HT-29 (cell line): Measurements from ENCODE around the gene WWC1. TPM values are rescaled to one million over a fixed set of nuclear protein-coding genes. Genes with fewer than 3 reads are reported as not detected.
A peak's percentile ranks its signal among the peaks of the same experiment; 100 is the strongest.

Source experiments
- DNase-seq: peaks from one replicate; pipeline ENCODE4 v3.0.0-alpha.2; 2015; ENCODE audit warnings: low spot score
- total RNA-seq: library from RNA; depleted of rRNA; stranded (reverse); fragments of >200 nt; shearing (Covaris generic); gene quantifications from 2 replicates; pipeline ENCODE4 v1.2.3, GENCODE V29; 2014

The WWC1 gene
- total RNA-seq, 1 experiment from 2014 or later = 66.0 TPM

DNA sequence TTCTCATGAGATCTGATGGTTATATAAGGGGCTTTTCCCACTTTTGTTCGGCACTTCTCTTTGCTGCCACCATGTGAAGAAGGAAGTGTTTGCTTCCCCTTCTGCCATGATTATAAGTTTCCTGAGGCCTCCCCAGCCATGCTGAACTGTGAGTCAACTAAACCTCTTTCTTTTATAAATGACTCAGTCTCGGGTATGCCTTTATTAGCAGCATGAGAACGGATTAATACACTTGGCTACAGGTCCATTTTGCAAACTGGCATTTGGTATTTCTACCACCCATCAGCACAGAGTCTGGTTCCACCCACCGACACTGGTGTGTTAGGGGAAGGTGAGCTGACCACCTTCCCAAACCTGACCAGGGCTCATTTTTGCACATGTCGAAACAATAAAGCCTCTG is 146.9 kb downstream of the WWC1 start:
- no peak for DNase-seq

DNA sequence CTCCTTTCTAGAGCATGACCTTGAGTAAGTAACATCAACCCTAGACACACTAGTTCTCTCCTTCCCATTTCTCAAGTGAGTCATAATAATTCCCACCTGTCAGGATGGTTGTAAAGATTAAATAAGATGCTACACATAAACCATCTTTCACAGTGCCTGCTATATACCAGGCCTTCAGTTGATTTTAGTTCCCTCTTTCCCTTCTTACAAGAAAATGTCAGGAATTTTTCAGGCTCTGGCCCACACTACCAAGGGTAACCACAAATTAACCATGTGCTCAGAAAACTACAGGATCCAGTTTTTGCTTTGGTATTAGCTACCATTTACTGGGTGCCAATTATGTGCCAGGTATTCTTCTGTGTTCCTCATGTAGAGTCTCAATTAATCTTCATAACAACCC is 152.1 kb downstream of the WWC1 start:
- DNase-seq = no peak

DNA sequence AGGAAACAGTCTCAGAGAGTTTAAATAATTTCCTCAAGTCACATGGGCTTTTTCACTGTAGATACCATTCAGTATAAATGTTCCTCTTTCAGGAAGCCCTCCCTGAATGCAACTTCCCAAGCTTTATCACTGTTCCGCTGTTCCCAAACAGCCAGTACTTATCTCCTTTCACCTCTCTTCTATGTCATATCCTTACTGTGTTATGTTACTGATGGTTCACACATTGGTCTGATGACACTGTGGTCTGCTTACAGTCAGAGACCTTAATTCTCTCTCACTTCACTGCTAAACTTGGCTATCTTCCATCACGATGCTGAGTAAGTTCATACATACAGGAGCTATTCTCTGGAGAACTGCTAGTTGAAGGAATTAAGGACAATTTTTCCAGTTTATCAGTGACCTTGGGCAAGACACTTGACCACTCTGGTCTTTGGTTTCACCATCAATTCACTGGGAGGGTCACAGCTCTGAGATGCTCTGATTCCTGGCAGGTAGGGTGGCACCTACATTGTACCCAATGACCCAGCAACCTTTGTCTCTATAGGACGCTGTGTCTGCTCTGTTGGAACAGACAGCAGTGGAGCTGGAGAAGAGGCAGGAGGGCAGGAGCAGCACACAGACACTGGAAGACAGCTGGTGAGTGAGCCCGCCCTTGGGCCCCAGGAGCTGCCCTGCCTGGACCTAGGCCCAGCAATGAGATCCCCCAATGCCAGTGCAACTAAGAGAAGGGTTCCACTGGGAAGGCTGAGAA is 152.7 kb downstream of the WWC1 start:
- DNase-seq = no peak

DNA sequence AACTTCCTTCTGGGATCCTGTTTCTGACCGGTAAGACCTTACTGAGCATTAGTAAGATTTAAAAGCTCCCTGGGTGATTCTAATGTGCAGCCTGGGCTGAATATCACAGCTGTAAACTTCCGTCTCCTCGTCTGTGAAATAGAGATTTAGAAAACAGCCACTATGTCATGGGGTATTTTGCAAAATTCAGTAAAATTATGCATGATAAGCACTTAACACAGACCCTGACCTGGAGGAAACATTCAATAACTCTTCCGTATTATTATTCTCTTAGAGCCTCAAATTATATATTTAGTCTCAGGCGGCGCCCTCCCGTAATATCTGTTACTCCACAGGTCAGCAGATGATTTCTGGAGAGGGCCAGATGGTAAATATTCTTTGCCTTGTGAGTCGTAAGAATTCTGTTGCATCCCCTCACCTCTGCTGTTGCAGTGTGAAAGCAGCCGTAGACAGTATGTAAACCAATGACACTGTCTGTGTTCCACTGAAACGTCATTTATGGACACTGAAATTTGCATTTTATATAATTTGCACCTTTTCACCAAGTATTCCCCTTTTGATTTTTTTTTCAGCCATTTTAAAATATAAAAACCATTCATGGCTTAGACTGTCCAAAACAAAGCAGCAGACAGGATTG is 155.7 kb downstream of the WWC1 start:
- DNase-seq = no peak

DNA sequence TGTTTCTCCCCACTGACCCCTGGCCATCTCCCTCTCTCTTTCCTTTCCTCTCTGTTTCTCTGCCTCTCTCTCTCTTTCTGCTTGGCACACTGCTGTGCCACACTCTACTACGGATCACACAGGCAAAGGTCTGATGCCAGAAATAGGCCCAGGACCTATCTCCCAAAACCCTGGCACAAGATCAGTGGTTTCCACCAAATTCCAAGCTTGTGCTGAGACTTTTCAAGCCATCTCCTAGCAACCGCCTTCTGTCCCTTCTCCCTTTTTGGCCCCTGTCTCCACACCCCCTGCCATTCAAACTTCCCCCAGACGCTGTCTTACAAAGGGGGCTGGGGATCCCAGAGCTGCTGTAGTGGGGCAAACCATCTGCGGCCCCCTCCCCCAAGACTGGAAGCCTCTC is 156.4 kb downstream of the WWC1 start:
- DNase-seq = no peak

DNA sequence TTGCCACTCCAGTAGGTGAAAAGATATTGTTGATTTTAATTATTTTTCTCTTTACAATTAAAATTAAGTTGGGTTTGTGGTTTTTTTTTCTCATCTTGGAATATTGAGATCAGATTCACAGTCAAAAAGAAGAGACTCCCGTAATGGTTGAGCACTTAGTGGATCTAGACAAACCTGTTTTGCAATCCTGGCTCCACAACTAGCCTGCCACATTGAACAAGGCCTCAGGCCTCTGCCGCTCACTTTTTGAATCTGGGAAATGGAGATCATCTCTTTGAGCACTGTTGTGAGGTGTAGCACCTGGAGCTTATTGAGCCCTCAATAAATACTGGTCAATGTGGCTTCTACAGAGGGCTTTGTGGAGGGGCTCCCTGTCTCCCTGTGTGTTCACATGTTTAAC is 157.7 kb downstream of the WWC1 start:
- peak; percentile 15 for DNase-seq

DNA sequence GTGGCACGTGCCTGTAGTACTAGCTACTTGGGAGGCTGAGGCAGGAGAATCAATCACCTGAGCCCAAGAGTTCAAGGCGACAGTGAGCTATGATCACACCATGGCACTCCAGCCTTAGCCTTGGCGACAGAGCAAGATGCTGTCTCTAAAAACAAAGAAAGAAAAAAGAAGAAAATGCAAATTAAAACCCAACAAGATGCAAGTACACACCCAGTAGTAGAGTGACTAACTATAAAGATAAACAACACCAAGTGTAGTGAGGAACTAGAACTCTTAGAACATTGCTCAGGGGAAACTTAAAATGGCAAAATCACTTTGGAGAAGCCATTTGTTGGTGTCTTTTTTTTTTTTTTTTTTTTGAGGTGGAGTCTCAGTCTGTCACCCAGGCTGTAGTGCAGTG is 160.1 kb downstream of the WWC1 start:
- no peak for DNase-seq

DNA sequence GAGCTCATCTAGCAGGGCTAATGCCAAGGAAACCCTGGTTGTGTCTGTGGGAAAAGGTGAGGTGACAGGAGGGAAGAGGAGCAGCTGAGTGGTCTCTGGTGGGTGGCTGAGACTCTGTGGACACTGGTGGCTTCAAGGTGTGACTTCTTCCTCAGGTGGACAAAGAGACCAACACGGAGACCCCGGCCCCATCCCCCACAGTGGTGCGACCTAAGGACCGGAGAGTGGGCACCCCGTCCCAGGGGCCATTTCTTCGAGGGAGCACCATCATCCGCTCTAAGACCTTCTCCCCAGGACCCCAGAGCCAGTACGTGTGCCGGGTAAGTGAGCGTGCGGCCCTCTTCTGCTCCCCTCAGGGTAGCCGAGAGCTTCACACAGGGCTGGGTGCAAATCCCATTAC is 163.8 kb downstream of the WWC1 start:
- no peak for DNase-seq

DNA sequence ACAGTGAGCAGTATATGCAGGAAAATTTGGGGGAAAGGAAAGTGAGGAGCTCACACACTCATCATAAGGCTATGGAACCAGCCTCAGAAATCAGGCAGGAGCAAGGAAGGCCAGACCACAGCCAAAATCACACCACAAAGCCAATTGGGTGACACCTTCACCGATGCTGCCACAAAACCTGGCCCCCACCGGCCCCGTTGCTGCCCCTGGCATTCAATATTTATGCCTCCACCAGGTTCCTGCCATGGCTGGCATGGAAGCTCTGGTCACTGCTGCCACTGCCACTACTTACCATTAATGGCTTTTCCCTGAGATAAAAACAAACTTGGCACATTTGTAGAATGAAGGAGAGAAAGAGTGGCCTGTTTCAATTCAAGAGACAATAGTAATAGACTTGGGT is 166.1 kb downstream of the WWC1 start:
- no peak for DNase-seq

DNA sequence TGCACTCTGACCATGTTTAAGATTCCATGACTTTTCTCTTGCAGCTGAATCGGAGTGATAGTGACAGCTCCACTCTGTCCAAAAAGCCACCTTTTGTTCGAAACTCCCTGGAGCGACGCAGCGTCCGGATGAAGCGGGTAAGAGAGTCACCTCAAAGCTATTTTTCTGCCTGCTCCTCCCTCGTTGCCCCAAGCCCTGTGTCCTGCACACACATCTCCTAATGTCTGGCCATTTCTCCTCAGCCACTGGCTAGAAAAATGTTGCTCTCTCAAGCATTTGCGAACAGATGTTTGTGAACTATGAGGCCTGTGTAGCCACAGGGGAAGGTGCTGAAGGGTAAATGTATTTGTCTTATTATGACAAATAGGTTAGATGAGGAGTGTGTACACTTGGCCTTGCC is 169.2 kb downstream of the WWC1 start:
- DNase-seq = no peak

DNA sequence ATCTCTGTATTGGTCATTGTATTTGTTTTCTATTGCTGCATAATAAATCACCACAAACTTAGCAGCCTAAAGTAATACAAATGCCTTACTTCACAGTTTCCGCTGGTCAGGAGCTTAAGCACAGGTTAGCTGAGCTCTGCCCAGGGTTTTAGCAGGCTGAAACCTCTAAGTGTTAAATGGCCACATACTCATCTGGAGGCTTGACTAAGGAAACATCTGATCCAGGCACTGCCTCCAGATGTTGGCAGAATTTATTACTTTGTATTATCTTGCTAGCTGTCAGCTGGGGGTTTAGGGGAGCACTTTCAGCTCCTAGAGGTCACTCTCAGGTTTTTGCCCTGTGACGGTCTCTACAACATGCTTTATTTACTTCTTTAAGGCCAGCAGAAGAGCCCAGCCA is 171.6 kb downstream of the WWC1 start:
- DNase-seq = no peak

DNA sequence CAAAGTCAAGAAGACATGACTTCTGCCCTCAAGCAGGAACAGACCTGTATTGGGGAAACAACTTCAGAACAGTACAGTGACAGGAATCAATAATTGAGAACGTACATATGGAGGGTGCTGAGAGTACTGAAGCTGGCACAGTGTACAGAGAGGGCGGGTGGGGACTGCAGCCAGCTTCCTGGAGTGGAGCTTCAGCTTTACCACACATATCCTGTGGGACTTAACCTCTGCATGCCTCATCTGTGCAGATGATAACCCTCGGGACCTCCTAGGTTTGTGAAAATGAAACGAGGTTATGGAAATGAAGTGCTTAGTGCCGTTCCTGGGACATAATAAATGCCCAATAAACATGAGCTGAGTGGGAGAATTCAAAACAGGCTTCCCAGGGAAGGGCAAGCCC is 172.8 kb downstream of the WWC1 start:
- DNase-seq = no peak

DNA sequence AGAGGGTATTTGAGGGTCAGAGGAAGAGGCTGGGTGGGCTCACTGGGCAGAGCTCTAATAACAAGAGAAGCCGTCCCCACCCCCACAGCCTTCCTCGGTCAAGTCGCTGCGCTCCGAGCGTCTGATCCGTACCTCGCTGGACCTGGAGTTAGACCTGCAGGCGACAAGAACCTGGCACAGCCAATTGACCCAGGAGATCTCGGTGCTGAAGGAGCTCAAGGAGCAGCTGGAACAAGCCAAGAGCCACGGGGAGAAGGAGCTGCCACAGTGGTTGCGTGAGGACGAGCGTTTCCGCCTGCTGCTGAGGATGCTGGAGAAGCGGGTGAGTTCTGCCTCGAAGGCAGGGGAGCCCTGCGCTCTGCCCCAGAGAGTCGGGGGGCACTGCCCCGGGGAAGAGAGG is 173.2 kb downstream of the WWC1 start:
- DNase-seq = no peak

DNA sequence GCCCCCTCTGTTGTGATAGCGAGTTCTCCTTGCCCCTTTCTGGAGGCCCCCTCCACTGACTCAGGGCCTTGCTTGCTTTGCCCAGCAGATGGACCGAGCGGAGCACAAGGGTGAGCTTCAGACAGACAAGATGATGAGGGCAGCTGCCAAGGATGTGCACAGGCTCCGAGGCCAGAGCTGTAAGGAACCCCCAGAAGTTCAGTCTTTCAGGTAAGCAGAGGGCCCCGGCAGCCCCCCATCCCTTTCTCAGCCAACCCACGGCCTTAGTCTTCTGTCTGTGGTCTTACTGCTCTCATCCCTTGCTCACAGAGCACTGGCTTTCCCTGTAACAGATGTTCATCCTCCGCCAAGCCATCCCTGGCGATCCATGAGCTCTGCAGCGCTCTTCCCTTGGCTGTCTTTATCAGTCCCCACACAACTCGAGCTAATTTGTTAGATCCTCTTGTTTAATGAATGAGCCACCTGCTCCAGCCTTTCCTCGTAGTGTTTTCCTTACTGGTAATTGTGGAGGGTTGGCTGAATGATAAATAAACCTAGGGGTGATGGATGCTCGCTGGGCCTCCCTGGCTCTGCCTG is 176.4 kb downstream of the WWC1 start:
- no peak for DNase-seq

DNA sequence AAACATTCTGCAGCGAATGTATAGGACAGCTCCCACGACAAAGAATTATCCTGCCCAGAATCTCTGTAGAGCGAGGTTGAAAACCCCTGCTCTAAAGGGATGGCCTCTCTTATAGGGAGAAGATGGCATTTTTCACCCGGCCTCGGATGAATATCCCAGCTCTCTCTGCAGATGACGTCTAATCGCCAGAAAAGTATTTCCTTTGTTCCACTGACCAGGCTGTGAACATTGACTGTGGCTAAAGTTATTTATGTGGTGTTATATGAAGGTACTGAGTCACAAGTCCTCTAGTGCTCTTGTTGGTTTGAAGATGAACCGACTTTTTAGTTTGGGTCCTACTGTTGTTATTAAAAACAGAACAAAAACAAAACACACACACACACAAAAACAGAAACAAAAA is 177.4 kb downstream of the WWC1 start:
- no peak for DNase-seq

DNA sequence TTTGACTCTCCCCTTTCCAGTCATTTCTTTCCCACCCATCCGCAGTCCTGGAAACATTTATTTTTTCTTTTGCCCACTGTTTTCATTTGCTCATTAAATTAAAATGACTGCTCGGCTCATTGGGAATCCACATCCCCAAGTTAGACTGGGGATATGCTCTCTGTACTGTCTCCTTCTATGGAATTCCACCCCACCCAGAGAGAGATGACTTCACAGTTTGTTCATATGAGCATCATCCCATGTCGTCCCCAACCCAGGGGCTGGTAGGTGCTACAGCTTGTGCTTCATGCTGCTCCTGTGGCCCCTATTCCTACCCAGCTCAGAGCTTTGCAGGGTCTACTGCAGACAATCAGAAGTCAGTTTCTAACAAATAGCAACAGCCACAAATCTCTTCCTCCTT is 178.4 kb downstream of the WWC1 start:
- DNase-seq = no peak

DNA sequence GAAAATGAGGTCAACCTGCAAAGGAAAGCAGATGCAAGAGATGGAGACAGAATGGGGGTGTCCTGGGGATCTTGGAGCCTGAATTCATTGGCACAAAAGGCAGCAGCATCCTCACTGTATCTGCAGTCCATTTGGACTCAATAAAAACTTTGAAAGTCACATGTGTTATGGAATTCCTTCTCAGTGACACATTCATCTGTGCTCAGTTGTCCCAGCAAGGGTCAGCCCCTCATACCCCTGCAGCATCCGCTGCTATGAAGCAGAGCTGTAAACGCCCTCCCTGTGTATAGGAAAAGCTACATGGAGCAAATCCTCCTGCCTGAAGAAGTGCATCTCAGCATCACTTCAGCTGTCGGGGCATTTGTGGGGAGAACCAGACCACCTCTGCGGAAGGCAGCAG is 180.3 kb downstream of the WWC1 start:
- DNase-seq = no peak

DNA sequence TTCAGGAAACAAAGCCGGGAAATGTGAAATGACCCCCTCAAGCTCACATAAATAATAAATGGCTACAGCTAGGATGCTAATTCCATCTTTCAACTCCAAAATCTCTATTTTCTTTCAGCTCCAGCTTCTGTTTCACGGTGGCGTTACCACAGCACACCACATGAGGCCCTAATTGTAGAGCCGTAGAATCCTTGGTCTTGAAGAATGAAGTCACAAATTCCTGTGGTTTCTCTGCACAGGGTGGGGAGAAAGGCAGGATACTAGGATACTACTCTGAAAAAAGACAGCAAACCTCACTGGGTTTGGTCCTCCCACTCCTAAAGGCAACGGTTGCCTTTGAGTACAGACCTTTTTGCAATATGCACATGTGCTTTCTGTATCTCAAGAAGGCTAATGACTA is 180.9 kb downstream of the WWC1 start:
- DNase-seq = peak; percentile 70

DNA sequence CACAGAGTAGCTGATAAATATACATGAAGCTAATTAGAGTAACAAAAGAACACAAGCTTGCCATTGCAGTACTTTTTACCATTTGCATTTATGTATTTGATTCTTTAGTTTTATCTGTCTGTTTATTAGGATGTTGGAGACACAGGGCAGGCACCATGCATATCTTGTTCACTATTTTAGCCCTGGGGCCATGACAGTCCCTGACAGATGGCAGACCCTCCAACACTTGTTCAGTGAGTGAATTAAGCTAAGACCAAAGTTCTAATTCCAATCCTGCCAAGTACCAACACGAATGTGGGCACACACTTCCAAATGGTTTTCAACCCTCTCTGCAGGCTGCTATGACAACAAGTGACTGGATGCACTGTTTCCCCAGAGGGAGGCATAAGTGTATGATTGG is 182.9 kb downstream of the WWC1 start:
- DNase-seq = no peak

DNA sequence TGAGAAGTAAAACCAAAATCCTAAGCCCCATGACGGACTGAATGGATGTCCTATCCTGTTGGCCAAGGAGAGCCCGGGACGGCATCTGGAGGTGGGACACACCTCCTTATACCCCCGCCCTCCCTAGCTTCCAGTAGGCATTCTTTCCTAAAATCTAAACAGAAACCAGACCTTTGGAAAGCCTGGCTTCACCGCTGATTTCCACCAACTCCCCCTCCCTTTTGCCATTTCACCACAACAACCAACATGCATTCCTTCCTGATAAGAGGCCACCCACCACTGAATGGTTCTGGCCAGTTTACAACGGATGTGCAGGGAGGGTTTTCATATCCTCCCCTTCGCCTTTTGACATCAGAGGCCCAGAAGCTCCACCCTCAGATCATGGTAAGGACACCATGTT is 185.6 kb downstream of the WWC1 start:
- no peak for DNase-seq

DNA sequence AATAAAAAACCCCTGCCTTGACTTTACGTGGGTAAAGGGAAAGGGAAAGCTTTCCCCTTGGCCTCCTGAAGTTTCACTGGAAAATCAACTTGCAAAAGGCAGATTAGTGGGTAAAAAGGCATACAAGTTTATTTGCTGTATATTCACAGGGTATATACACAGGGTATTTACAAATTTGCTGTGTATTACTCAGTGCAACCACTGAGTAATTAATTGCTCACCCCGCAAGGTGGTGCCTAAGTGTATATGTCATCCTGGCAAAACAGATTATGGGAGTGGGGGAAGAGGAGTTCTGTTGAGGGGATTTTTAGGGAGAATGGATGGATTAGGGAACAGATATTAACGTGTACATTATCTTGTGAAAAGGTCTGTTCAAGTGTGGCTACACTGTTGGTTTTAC is 187.7 kb downstream of the WWC1 start:
- no peak for DNase-seq

DNA sequence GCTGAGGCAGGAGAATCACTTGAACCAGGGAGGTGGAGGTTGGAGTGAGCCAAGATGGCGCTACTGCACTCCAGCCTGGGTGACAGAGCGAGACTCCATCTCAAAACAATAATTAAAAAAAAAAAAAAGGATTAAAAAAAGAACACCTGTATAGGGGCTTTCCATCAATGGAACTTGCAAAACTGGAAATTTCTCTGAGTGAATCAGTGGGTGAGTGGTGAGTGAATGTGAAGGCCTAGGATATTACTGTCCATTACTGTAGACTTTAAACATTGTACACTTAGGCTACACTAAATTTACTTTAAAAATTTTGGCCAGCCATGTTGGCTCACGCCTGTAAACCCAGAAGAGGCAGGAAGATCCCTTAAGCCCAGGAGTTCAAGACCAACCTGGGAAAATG is 189.2 kb downstream of the WWC1 start:
- DNase-seq = no peak

DNA sequence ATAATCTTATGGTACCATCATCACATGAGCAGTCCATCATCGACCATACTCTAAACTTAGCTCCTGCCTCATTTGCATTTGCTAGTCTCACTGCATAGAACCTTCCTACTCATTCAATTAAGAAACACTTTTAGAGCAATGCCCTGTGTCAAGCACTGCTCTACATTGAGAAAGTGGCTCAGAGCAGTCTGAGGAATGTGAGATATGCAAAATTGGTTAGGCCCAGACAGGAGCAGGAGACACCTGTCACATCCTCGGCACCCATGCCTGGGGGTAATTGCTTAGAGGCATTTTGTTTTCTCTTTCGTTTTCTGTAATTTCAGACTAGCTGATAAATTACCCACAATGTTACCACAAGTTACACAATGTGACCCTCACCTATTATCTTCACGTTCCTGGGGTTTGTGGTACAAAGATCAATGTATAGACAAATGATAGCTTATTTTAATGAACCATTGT is 189.9 kb downstream of the WWC1 start:
- no peak for DNase-seq
